Muscle layer of duodenum (tissue), 2 donors: ENCODE data around the gene RIOX2.

ENCODE experiments used
- H3K27ac ChIP-seq: one replicate; pipeline ENCODE4 v1.7.0; 2013; ENCODE audit warnings: mild to moderate bottlenecking, low read length
- H3K27me3 ChIP-seq: one replicate; pipeline ENCODE4 v1.7.0; 2013; ENCODE audit warnings: low read depth, mild to moderate bottlenecking, control low read depth, low read length
- H3K36me3 ChIP-seq, 2 donors: one replicate each; pipeline ENCODE4 v1.7.0; 2013; ENCODE audit warnings: low read length in 2 of 2, control low read depth in 1 of 2, mild to moderate bottlenecking in 1 of 2; ENCODE audit not compliant: insufficient read depth in 2 of 2, control insufficient read depth in 1 of 2
- H3K4me1 ChIP-seq, 2 donors: one replicate each; pipeline ENCODE4 v1.7.0; 2013; ENCODE audit warnings: low read length in 2 of 2, mild to moderate bottlenecking in 2 of 2, control low read depth in 1 of 2, moderate library complexity in 1 of 2; ENCODE audit not compliant: insufficient read depth in 2 of 2, control insufficient read depth in 1 of 2
- H3K4me3 ChIP-seq, 2 donors: one replicate each; pipeline ENCODE4 v1.7.0; 2013; ENCODE audit warnings: low read length in 2 of 2, low read depth in 1 of 2, mild to moderate bottlenecking in 1 of 2
- H3K9me3 ChIP-seq, 2 donors: one replicate each; pipeline ENCODE4 v1.7.0; 2013; ENCODE audit warnings: low read length in 2 of 2, control low read depth in 1 of 2, mild to moderate bottlenecking in 1 of 2; ENCODE audit not compliant: control insufficient read depth in 1 of 2
- donor health status: healthy.

Gene RIOX2

GRCh38 chr3:98003306-98003969 lies 31.2 kb upstream of the RIOX2 start:
- Histone ChIP-seq H3K27me3 (no peaks in the 10 kb centered on the region), H3K36me3 (no peaks in the 10 kb centered on the region), H3K4me3 (no peak overlapping the region), H3K27ac (no peak overlapping the region), H3K4me1 (no peaks in the 10 kb centered on the region), H3K9me3 (no peaks in the 10 kb centered on the region)

GRCh38 chr3:98002717-98003116 lies 30.5 kb upstream of the RIOX2 start:
- Histone ChIP-seq H3K4me1 (no peaks in the 10 kb centered on the region), H3K27ac (no peak overlapping the region), H3K36me3 (no peaks in the 10 kb centered on the region), H3K27me3 (no peaks in the 10 kb centered on the region), H3K4me3 (no peak overlapping the region), H3K9me3 (no peaks in the 10 kb centered on the region)

GRCh38 chr3:97999994-98000393 lies 27.8 kb upstream of the RIOX2 start:
- Histone ChIP-seq H3K27ac (no peak overlapping the region), H3K4me3 (no peak overlapping the region), H3K4me1 (no peaks in the 10 kb centered on the region), H3K36me3 (no peaks in the 10 kb centered on the region), H3K9me3 (no peaks in the 10 kb centered on the region), H3K27me3 (no peaks in the 10 kb centered on the region)

- Histone ChIP-seq H3K9me3 (no peaks in the 10 kb centered on the region), H3K27me3 (no peaks in the 10 kb centered on the region), H3K4me3 (no peak overlapping the region), H3K27ac (no peak overlapping the region), H3K36me3 (no peaks in the 10 kb centered on the region), H3K4me1 (no peaks in the 10 kb centered on the region)
Measured at GRCh38 chr3:97999103-97999502, 26.9 kb upstream of the RIOX2 start.

- no peak overlapping the region for H3K27ac ChIP-seq
- no peaks in the 10 kb centered on the region for H3K27me3 ChIP-seq
- H3K9me3 ChIP-seq, result no peaks in the 10 kb centered on the region
- no peak overlapping the region for H3K4me3 ChIP-seq
- H3K36me3 ChIP-seq, result no peaks in the 10 kb centered on the region
- no peaks in the 10 kb centered on the region for H3K4me1 ChIP-seq
Measured at GRCh38 chr3:97996988-97997387, 24.8 kb upstream of the RIOX2 start.

DNA sequence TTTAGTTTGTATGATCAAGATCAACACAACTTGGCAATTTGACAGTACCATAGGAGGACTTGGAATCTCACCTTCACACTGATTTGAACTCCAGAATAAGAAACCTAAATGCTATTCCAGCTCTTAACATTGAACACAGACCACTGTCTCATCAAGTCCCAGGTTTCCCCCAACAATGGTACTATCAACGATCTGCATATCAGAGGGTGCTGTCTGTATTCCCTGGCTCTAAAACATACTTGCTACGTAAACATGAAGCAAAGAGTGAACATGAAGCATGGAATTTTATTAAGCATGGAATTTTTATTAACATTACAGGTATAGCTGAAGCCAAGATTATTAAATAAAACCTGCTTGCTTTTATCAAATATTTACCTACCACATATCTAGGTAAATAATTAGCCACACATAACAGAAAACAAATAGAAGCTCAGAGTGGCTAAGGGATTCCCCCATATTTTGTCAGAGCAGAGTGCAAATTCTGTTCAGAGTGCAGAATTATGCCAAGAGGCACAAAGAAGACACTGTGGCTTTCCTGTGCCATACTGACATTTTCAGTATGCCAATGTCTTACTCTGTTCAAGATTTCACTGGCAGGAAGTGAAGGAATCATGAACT lies 22.2 kb upstream of the RIOX2 start:
- H3K4me3 ChIP-seq, result no peak overlapping the region
- H3K4me1 ChIP-seq, result no peaks in the 10 kb centered on the region
- H3K9me3 ChIP-seq, result no peaks in the 10 kb centered on the region
- H3K36me3 ChIP-seq, result no peaks in the 10 kb centered on the region
- no peaks in the 10 kb centered on the region for H3K27me3 ChIP-seq
- H3K27ac ChIP-seq, result no peak overlapping the region

DNA sequence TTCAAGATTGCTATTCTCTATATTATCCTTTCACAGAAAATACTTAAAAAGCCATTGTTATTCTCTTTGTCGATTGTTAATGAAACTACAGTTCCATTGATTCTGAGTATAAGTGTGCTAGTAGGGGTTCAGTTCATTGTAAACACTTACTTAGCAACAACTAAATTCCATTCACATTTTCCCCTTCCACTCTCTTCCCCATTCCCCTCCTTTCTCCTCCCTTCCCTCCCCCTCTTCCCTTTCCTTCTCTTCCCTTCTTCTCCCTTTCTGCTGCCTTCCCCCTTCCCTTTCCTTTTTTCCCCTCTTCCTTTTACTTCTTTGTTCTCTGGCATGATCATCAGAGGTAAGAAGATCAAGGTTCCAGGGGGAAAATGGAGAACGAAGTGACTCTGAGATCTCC lies 21.3 kb upstream of the RIOX2 start:
- H3K9me3 ChIP-seq, result no peaks in the 10 kb centered on the region
- H3K27me3 ChIP-seq, result no peaks in the 10 kb centered on the region
- H3K27ac ChIP-seq, result no peak overlapping the region
- no peaks in the 10 kb centered on the region for H3K36me3 ChIP-seq
- no peak overlapping the region for H3K4me3 ChIP-seq
- H3K4me1 ChIP-seq, result no peaks in the 10 kb centered on the region

DNA sequence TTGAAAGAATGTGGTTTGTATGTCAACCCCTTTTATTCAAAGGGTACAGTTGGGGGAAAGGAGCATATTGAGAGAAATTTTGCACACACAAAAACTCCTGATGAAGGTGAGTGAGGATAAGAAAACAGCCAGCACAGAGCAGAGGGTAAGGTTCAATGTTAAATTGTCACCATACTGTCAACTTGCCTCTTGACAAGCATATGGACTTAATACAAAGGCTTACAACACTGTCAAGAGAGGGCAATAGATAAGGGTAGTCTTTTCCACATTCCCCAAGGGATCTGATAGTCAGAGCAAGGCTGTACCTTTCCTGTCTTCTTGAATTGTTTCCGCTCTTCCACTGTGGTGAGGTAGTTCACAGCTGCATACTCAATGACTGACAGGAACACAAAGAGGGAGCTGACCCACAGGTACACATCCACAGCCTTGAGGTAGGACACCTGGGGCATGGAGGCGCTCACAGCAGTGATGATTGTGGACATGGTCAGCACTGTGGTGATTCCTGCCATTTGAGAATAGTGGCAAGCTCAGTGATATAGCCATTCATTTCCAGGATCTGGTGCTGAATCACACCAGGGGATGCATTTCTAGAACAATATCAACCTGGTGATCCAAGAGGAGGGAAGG lies 20.4 kb upstream of the RIOX2 start:
- H3K4me1 ChIP-seq, result no peaks in the 10 kb centered on the region
- H3K36me3 ChIP-seq, result no peaks in the 10 kb centered on the region
- no peak overlapping the region for H3K27ac ChIP-seq
- no peaks in the 10 kb centered on the region for H3K9me3 ChIP-seq
- H3K4me3 ChIP-seq, result no peak overlapping the region
- H3K27me3 ChIP-seq, result no peaks in the 10 kb centered on the region

DNA sequence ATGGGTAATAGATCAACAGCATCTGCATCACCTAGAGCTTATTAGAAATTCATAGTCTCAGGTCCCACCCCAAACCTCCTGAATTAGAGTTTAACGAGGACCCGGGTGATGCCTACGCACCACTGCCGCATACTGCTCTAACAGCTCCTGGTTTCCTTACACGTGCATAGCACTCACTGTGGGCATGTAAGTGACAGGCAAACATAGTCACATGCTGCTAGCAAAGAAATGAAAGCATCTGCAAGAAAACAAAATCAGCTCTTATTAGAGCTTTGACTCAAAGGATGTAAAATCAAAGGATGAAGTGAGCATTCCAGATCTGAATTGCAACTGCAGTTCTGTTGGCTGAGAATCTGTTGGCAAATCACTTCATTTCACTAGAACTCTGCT lies 19.1 kb upstream of the RIOX2 start:
- H3K9me3 ChIP-seq, result no peaks in the 10 kb centered on the region
- no peak overlapping the region for H3K27ac ChIP-seq
- H3K4me1 ChIP-seq, result no peaks in the 10 kb centered on the region
- no peak overlapping the region for H3K4me3 ChIP-seq
- H3K27me3 ChIP-seq, result no peaks in the 10 kb centered on the region
- no peaks in the 10 kb centered on the region for H3K36me3 ChIP-seq

GRCh38 chr3:97990624-97991292 lies 18.5 kb upstream of the RIOX2 start:
- Histone ChIP-seq H3K27ac (no peak overlapping the region), H3K4me3 (no peak overlapping the region), H3K4me1 (no peaks in the 10 kb centered on the region), H3K27me3 (no peaks in the 10 kb centered on the region), H3K36me3 (no peaks in the 10 kb centered on the region), H3K9me3 (no peaks in the 10 kb centered on the region)

DNA sequence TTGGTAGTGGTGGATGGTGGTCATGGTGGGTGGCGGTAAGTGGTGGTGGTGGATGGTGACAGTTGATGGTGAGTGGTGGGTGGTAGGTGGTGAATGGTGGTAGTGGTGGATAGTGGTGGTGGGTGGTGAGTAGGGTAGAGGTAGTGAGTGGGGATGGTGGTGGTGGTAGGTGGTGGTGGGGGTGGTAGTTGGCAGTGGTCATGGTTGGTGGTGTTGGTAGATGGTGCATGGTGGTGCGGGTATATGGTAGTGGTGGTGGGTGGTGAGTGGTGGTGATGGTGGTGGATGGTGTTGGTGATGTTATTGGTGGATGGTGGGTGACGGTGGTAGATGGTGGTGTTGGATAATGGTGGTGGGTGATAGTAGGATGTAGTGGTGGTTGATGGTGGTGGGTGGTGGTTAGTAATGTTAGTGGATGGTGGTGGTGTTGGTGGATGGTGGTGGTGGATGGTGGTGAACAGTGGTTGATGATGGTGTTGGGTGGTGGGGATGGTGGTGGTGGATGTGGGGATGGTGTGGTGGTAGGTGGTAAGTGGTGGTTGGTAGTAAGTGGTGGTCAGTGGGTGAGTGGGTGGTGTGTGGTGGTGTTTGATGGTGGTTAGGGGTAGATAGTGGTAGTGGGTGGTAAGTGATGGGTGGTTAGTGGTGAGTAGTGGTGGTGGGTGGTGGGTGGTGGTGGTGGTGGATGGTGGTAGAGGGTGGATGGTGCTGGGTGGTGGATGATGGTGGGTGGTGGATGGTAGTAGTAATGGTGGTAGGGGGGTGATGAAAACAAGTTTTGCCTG lies 16.7 kb upstream of the RIOX2 start:
- peaks cover 0 to 4% of the 10 kb centered on the region in 2 donors for H3K4me1 ChIP-seq
- H3K36me3 ChIP-seq, result no peaks in the 10 kb centered on the region
- no peaks in the 10 kb centered on the region for H3K27me3 ChIP-seq
- H3K9me3 ChIP-seq, result no peaks in the 10 kb centered on the region
- no peak overlapping the region for H3K27ac ChIP-seq
- no peak overlapping the region for H3K4me3 ChIP-seq
